Endothelial cell of umbilical vein (primary cell): ENCODE data around the gene PRC1.

ENCODE experiments used
- EZH2 ChIP-seq: IDR thresholded peaks from 2 replicates; pipeline ENCODE4 v1.6.1; 2012; ENCODE audit warnings: borderline replicate concordance, low read depth, mild to moderate bottlenecking, moderate library complexity, low read length, inconsistent platforms; ENCODE audit not compliant: severe bottlenecking
- JUN ChIP-seq: IDR thresholded peaks from 2 replicates; pipeline ENCODE4 v1.6.1; 2011; ENCODE audit warnings: borderline replicate concordance, low read depth; ENCODE audit not compliant: insufficient read length, insufficient read depth
- MYC ChIP-seq: IDR thresholded peaks from one replicate; pipeline ENCODE4 v1.6.1; 2011; ENCODE audit warnings: mild to moderate bottlenecking, low read depth, low read length
- POLR2A ChIP-seq: IDR thresholded peaks from 2 replicates; pipeline ENCODE4 v1.6.1; 2012; ENCODE audit warnings: low read depth, mild to moderate bottlenecking, control low read depth, low read length
- POLR2AphosphoS5 ChIP-seq: IDR thresholded peaks from 2 replicates; pipeline ENCODE4 v1.6.1; 2012; ENCODE audit warnings: low read depth, mild to moderate bottlenecking, control low read depth, low read length, moderate library complexity; ENCODE audit not compliant: insufficient read depth
- TF ChIP-seq, protein P1 (sequence below), 2 donors: IDR thresholded peaks; 1 replicate in 1 of 2; 2 replicates in 1 of 2; pipeline ENCODE4 v1.5.1; 2011; ENCODE audit warnings: low read length in 2 of 2, mild to moderate bottlenecking in 2 of 2, moderate library complexity in 2 of 2, control low read depth in 1 of 2, inconsistent platforms in 1 of 2, low read depth in 1 of 2; ENCODE audit not compliant: insufficient read depth in 1 of 2; ENCODE audit errors: extremely low read depth in 1 of 2
- TF ChIP-seq, protein P2 (sequence below): IDR thresholded peaks from 2 replicates; pipeline ENCODE4 v1.6.1; 2011; ENCODE audit not compliant: insufficient read depth, insufficient read length

DNA sequence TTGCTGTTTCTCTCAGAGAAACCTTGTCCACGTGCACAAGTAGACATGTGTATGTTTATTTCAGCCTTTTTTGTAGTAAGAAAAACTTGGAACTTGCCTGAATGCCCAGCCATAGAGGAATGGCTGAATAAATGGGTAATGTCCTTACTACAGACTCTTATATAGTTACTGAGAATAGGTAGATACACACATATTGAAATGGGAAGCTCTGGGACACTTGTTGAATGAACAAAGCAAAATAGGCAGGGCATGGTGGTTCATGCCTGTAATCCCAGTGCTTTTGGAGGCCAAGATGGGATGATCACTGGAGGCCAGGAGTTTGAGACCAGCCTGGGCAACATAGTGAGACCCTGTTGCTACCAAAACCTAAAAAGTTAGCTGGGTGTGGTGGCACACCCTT is 57.5 kb downstream of the PRC1 start:
- TF ChIP-seq POLR2AphosphoS5 (no peak), POLR2A (no peak), EZH2 (no peak), JUN (no peak), MYC (no peak)
- TF ChIP-seq, protein P1, sequence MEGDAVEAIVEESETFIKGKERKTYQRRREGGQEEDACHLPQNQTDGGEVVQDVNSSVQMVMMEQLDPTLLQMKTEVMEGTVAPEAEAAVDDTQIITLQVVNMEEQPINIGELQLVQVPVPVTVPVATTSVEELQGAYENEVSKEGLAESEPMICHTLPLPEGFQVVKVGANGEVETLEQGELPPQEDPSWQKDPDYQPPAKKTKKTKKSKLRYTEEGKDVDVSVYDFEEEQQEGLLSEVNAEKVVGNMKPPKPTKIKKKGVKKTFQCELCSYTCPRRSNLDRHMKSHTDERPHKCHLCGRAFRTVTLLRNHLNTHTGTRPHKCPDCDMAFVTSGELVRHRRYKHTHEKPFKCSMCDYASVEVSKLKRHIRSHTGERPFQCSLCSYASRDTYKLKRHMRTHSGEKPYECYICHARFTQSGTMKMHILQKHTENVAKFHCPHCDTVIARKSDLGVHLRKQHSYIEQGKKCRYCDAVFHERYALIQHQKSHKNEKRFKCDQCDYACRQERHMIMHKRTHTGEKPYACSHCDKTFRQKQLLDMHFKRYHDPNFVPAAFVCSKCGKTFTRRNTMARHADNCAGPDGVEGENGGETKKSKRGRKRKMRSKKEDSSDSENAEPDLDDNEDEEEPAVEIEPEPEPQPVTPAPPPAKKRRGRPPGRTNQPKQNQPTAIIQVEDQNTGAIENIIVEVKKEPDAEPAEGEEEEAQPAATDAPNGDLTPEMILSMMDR (IDR thresholded peaks at IDR 0.05; ENCODE audit: extremely low read depth in 1 of 2, insufficient read depth in 1 of 2, low read depth in 1 of 2, low read length in 2 of 2) = no peak
- TF ChIP-seq, protein P2, sequence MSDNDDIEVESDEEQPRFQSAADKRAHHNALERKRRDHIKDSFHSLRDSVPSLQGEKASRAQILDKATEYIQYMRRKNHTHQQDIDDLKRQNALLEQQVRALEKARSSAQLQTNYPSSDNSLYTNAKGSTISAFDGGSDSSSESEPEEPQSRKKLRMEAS = no peak
